ENCODE results near the gene ATAD1. TPM values are rescaled to one million over a fixed set of nuclear protein-coding genes. Genes with fewer than 3 reads are reported as not detected.

ATAD1 gene
- total and polyA plus RNA-seq, 10 of the 15 experiments (the other 5 are each of a cell fraction or from before 2014, with no cell fraction given): 24.7 to 59.3 (median 41.1) TPM

- TF ChIP-seq, protein P1, sequence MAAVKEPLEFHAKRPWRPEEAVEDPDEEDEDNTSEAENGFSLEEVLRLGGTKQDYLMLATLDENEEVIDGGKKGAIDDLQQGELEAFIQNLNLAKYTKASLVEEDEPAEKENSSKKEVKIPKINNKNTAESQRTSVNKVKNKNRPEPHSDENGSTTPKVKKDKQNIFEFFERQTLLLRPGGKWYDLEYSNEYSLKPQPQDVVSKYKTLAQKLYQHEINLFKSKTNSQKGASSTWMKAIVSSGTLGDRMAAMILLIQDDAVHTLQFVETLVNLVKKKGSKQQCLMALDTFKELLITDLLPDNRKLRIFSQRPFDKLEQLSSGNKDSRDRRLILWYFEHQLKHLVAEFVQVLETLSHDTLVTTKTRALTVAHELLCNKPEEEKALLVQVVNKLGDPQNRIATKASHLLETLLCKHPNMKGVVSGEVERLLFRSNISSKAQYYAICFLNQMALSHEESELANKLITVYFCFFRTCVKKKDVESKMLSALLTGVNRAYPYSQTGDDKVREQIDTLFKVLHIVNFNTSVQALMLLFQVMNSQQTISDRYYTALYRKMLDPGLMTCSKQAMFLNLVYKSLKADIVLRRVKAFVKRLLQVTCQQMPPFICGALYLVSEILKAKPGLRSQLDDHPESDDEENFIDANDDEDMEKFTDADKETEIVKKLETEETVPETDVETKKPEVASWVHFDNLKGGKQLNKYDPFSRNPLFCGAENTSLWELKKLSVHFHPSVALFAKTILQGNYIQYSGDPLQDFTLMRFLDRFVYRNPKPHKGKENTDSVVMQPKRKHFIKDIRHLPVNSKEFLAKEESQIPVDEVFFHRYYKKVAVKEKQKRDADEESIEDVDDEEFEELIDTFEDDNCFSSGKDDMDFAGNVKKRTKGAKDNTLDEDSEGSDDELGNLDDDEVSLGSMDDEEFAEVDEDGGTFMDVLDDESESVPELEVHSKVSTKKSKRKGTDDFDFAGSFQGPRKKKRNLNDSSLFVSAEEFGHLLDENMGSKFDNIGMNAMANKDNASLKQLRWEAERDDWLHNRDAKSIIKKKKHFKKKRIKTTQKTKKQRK (IDR thresholded peaks at IDR 0.05; ENCODE audit: low read depth, low read length): no peak
- TF ChIP-seq EED (IDR thresholded peaks at IDR 0.05; ENCODE audit: low read depth) (no peak), PAX5 (IDR thresholded peaks at IDR 0.05; ENCODE audit: borderline replicate concordance, low read depth, low read length) (no peak), NRF1 (conservative IDR thresholded peaks at IDR 0.05; ENCODE audit: low read depth, low read length) (no peak), SIX5 (IDR thresholded peaks at IDR 0.05; ENCODE audit: low read depth, low read length, severe bottlenecking) (no peak), RFX5 (IDR thresholded peaks at IDR 0.05; ENCODE audit: low read depth, low read length) (no peak), MEF2A (IDR thresholded peaks at IDR 0.05; ENCODE audit: insufficient read depth, low read depth, low read length) (no peak), ZNF217 (IDR thresholded peaks at IDR 0.05) (no peak), SREBF2 (IDR thresholded peaks at IDR 0.05; ENCODE audit: low read length) (no peak), ZNF384 (IDR thresholded peaks at IDR 0.05; ENCODE audit: borderline replicate concordance, low read depth, low read length) (no peak), MTA2 (IDR thresholded peaks at IDR 0.05; ENCODE audit: low read depth) (no peak)
- TF ChIP-seq, protein P2, sequence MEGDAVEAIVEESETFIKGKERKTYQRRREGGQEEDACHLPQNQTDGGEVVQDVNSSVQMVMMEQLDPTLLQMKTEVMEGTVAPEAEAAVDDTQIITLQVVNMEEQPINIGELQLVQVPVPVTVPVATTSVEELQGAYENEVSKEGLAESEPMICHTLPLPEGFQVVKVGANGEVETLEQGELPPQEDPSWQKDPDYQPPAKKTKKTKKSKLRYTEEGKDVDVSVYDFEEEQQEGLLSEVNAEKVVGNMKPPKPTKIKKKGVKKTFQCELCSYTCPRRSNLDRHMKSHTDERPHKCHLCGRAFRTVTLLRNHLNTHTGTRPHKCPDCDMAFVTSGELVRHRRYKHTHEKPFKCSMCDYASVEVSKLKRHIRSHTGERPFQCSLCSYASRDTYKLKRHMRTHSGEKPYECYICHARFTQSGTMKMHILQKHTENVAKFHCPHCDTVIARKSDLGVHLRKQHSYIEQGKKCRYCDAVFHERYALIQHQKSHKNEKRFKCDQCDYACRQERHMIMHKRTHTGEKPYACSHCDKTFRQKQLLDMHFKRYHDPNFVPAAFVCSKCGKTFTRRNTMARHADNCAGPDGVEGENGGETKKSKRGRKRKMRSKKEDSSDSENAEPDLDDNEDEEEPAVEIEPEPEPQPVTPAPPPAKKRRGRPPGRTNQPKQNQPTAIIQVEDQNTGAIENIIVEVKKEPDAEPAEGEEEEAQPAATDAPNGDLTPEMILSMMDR (IDR thresholded peaks at IDR 0.05 in 2 of 3, conservative IDR thresholded peaks at IDR 0.05 in 1 of 3; ENCODE audit: control insufficient read depth in 2 of 3, extremely low read depth in 1 of 3, insufficient read depth in 1 of 3, low read depth in 3 of 3, low read length in 3 of 3): no peak
These were observed 110.8 kb downstream of the ATAD1 start (continued) for GRCh38 chr10:87707254-87707653.

Data from GM12878 (cell line).